Memory B cell (primary cell): ENCODE data around the gene PRDM16.

Source experiments
- ATAC-seq: fragments of 150-1000 bp; cut with Tn5 transposase; 2 replicates; pipeline ENCODE4 v1.10.0; 2021; ENCODE audit warnings: low read depth, mild to moderate bottlenecking, moderate library complexity
- DNase-seq, 2 donors: peaks; one replicate each; pipeline ENCODE4 v3.0.0; 2022; ENCODE audit warnings: low spot score in 2 of 2
- H3K27ac Mint-ChIP-seq: one replicate; pipeline ENCODE4 v1.8.0; 2022; ENCODE audit warnings: mild to moderate bottlenecking, moderate library complexity, mixed read lengths
- H3K27me3 Mint-ChIP-seq: one replicate; pipeline ENCODE4 v1.8.0; 2022; ENCODE audit warnings: mixed read lengths
- H3K36me3 Mint-ChIP-seq: one replicate; pipeline ENCODE4 v1.8.0; 2022; ENCODE audit warnings: mild to moderate bottlenecking, mixed read lengths
- H3K4me1 Mint-ChIP-seq: one replicate; pipeline ENCODE4 v1.8.0; 2022; ENCODE audit warnings: mixed read lengths
- H3K4me3 Mint-ChIP-seq: one replicate; pipeline ENCODE4 v1.8.0; 2022; ENCODE audit warnings: mild to moderate bottlenecking, moderate library complexity, mixed read lengths
- H3K9me3 Mint-ChIP-seq: one replicate; pipeline ENCODE4 v1.8.0; 2022; ENCODE audit warnings: mixed read lengths

Gene PRDM16

DNA sequence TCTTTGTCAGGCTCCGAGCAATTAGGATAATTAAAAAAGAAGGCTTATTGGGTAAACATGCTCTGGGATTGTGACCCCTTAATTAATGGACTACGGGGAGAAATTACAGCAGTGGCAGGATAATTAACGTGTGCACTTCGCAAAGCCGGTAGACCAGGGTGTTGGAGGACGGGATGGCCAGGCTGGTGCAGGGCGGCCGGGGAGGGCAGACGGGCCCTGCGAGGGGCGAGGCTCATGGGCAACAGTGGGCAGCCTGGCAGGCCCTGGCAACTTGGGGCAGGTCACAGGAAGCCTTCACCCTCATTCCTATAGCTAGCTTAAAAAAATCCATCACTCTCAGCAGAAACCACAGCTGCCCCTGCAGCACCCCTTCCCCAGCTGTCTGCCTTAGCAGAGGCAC is 199.3 kb downstream of the PRDM16 start:
- no peak overlapping the region for H3K4me3 Mint-ChIP-seq
- H3K27me3 Mint-ChIP-seq, result peaks cover 9% of the 10 kb centered on the region
- ATAC-seq (no peak), DNase-seq (no peak)
- peaks cover 12% of the 10 kb centered on the region for H3K9me3 Mint-ChIP-seq
- peaks cover 3% of the 10 kb centered on the region for H3K36me3 Mint-ChIP-seq
- H3K4me1 Mint-ChIP-seq, result no peaks in the 10 kb centered on the region
- H3K27ac Mint-ChIP-seq, result no peak overlapping the region

DNA sequence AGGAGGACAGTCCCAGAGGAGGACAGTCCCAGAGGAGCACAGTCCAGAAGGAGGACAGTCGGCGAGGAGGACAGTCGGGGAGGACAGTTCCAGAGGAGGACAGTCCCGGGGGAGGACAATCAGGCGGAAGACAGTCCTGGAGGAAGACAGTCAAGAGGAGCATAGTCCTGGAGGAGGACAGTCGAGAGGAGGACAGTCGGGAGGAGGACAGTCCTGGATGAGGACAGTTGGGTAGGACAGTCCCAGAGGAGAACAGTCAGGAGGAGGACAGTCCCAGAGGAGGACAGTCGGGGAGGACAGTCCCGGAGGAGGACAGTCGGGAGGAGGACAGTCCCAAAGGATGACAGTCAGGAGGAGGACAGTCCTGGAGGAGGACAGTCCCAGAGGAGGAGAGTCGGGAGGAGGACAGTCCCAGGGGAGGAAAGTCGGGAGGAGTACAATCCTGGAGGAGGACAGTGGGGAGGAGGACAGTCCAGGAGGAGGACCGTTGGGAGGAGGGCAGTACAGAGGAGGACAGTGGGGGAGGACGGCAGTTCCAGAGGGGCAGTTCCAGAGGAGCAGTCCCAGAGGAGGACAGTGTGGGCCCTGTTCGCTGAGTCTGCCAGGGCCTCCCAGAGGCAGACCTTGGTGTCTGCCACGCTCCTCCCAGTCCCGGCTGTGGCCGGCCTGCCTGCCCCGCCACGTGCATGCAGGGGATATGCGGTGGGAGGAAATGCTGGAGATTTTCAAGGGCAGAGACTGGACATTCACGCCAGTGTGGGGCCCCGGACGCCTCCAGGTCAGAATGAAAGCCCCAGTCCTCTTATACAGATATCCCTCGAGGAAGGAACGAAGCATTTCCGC is 201.6 kb downstream of the PRDM16 start:
- Mint-ChIP-seq H3K36me3 (peaks cover 3% of the 10 kb centered on the region), H3K4me1 (no peaks in the 10 kb centered on the region), H3K27me3 (peaks cover 2% of the 10 kb centered on the region), H3K27ac (no peak overlapping the region), H3K9me3 (peaks cover 12% of the 10 kb centered on the region), H3K4me3 (no peak overlapping the region)
- ATAC-seq (no peak), DNase-seq (no peak)

DNA sequence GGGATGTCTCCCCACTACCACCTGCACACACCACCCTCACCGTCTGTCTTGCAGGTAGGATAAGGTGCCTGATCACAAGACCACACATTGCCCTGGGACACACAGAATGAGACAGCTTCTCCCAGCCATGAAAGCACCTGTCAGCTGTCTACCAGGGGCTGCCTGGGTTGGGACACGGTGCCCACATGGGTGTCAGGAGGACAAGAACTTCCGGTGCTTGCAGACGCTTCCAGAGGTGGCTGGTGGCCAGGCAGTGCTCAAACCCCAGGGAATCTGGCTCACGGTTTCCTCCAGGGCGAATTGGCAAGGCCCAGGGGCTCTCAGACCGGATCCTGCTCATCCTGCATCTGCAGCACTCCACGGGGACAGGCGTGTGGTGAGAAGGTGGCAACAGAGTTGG is 202.9 kb downstream of the PRDM16 start:
- no peak for ATAC-seq
- Mint-ChIP-seq H3K4me1 (no peaks in the 10 kb centered on the region), H3K27ac (no peak overlapping the region), H3K36me3 (peaks cover 3% of the 10 kb centered on the region), H3K27me3 (peaks cover 2% of the 10 kb centered on the region), H3K9me3 (peaks cover 12% of the 10 kb centered on the region), H3K4me3 (no peak overlapping the region)
- DNase-seq, result no peak

DNA sequence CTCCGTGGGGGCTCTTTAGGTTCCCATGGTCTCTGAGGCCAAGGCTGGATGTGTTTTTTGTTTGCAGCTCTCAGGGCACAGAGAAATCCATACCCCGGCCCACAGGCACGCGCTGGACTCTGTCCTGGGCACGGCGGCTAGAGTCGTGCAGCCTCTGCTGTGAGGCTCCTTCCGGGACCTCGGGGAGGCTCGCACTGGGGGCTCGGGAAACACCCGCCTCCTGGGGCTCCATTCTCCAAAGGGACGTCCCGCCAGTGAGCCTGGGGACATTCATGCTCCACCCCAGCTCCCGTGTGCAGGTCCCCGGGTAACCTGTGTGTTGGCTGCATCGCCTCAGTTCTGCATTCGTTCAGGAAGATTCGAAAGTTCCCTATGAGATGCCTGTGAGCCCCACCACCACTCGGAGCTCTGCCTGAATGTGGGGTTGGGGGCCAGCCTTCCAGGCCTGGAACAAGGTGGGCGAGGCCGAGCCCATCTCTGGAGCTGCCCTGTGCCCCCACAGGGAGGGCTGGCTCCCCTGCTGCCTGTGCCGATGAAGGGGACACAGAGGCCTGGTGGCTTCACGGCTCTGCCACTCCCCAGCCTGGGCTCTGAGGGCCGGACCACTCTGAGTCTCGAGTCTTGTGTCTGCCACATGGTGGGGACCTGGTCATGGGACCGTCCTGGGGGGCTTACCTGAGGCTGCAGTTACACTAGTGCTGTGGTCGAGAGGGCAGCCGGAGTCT is 203.5 kb downstream of the PRDM16 start:
- no peak overlapping the region for H3K27ac Mint-ChIP-seq

DNA sequence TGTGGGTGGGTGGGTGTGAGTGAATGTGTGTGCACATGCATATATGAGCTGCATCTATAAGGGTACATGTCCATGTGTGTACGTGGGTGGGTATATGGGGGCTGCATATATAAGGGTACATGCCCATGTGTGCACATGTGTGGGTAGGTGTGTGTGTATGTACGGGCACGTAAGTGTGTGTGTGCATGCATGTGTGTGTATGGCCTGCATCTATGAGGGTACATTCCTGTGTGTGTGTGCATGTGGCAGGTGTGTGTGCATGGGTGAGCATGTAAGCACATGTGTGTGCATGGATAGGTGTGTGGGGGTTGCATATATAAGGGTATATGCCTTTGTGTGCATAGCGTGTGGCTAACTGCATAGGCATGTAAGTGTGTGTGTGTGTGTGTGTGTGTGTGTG is 204.4 kb downstream of the PRDM16 start:
- Mint-ChIP-seq H3K4me3 (no peak overlapping the region), H3K36me3 (peaks cover 3% of the 10 kb centered on the region), H3K27me3 (peaks cover 4% of the 10 kb centered on the region), H3K9me3 (peaks cover 10% of the 10 kb centered on the region), H3K4me1 (no peaks in the 10 kb centered on the region), H3K27ac (no peak overlapping the region)
- ATAC-seq (no peak), DNase-seq (no peak)

More for the DNA sequence above, 203.5 kb downstream of the PRDM16 start:
- no peak for ATAC-seq
- Mint-ChIP-seq H3K4me3 (no peak overlapping the region), H3K9me3 (peaks cover 10% of the 10 kb centered on the region), H3K4me1 (no peaks in the 10 kb centered on the region), H3K27me3 (peaks cover 2% of the 10 kb centered on the region), H3K36me3 (peaks cover 3% of the 10 kb centered on the region)
- DNase-seq, result no peak

DNA sequence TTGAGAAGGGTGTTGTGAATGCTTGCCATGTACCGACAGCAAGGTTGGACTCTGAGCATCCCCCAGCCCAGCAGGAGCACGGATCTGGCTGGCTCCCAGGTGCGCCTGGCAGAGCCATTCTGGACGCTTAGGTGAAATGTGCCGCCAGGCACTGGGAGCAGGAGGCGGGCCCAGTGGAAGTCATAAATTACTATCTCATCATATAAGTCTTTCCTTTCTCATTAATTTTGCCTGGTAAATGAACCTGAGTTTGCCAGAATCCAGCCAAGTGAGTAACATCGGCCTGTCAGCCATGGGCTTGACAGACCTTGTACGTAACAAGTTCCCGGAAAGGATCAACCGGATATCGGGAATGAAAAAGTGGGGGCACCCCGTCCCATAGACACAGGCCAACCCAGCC is 206.0 kb downstream of the PRDM16 start:
- no peak for DNase-seq
- peaks cover 1% of the 10 kb centered on the region for H3K9me3 Mint-ChIP-seq
- ATAC-seq, result no peak
- H3K4me3 Mint-ChIP-seq, result no peak overlapping the region
- H3K4me1 Mint-ChIP-seq, result no peaks in the 10 kb centered on the region
- H3K36me3 Mint-ChIP-seq, result no peaks in the 10 kb centered on the region
- peaks cover 1% of the 10 kb centered on the region for H3K27me3 Mint-ChIP-seq
- H3K27ac Mint-ChIP-seq, result no peak overlapping the region

DNA sequence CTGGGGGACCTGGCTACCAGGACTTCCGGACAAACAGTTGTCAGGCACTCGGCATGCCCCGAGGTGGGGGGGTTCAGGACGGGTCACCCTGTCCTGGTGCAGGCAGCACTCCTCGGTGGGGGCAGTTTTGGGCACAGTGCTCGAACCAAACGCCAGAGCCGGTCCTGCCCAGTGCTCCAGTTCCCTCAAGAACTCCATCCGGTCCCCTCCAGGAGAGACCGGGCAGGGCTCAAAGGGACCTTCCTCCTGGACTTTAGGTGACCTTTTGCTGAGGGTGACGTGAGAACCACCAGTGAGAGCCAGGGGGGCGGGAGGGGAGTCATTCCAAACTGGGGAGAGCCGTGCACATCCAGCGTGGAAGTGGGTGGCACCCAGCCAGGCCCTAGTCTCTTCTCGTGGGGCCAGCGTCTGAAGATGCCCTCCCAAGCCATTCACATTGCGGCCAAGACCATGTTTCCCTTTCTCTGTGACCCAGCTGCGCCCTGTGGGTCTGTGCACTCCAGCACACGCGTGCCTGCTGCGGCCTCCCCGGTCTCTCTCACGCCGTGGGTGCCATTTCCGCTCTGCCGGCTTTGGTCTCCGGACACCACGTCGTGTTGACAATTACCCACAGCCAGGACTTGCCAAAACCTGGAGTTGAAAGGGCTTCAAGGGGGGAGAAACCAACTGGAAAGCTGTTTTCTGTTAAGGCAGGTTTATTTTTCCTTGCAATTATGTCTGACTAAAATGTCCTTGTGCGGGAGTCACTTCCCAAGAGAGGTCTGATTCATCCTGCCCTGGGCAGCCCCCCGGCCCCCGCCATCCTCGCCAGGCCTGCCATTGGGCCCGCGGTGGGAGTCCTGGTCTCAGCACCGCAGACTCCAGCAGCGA is 206.7 kb downstream of the PRDM16 start:
- no peaks in the 10 kb centered on the region for H3K4me1 Mint-ChIP-seq
- no peak for DNase-seq
- no peak for ATAC-seq
- no peaks in the 10 kb centered on the region for H3K36me3 Mint-ChIP-seq
- no peak overlapping the region for H3K4me3 Mint-ChIP-seq
- no peaks in the 10 kb centered on the region for H3K9me3 Mint-ChIP-seq
- no peak overlapping the region for H3K27ac Mint-ChIP-seq
- H3K27me3 Mint-ChIP-seq, result peaks cover 1% of the 10 kb centered on the region

DNA sequence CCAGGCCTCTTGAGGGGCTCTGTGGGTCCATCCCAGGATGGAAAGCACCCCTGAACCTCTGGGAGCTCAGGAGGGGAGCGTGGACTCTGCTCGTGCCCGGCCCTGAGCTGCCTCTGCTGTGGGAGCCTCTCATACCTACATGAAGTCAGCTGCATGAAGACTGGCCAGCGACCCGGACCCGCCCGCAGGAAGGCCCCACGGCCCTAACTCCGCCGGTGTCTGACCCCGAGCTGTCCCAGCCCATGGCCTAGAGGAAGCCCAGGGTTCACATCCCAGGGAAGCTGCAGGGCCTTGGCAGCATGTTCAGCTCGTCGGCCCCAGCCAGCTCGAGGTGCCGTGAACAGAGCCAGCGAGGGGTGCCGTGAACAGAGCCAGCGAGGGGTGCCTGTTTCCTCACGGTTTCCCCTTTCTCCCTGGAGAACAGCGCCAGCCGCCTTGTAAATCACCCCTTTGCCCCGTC is 207.4 kb downstream of the PRDM16 start:
- Mint-ChIP-seq H3K27ac (no peak overlapping the region), H3K4me1 (no peaks in the 10 kb centered on the region), H3K9me3 (no peaks in the 10 kb centered on the region), H3K4me3 (no peak overlapping the region), H3K36me3 (no peaks in the 10 kb centered on the region), H3K27me3 (peaks cover 1% of the 10 kb centered on the region)
- ATAC-seq (no peak), DNase-seq (no peak)

DNA sequence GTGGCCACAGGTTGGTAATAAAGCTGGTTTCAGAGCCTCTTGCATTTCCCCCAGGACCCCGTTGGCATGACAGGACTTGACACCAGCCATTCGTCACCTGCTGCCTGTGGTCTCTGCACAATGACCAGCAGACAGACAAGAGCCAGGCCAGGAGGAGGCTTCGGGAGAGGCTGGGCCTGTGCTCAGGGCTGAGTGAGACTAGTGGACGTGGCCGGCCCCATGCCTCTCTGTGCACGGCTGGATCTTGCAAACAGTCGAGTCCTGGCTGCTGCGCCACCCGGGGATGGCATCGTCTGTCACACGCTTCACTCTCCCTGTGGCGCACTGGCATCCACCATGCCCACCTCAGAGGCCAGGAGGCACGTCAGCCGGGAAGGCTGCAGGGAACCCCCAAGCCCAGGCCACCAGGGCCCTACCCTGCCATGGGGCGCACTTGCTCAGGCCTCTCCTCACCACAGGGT is 208.0 kb downstream of the PRDM16 start:
- ATAC-seq (no peak), DNase-seq (no peak)
- Mint-ChIP-seq H3K27me3 (peaks cover 4% of the 10 kb centered on the region), H3K9me3 (no peaks in the 10 kb centered on the region), H3K27ac (no peak overlapping the region), H3K4me1 (peaks cover 2% of the 10 kb centered on the region), H3K36me3 (no peaks in the 10 kb centered on the region), H3K4me3 (no peak overlapping the region)

DNA sequence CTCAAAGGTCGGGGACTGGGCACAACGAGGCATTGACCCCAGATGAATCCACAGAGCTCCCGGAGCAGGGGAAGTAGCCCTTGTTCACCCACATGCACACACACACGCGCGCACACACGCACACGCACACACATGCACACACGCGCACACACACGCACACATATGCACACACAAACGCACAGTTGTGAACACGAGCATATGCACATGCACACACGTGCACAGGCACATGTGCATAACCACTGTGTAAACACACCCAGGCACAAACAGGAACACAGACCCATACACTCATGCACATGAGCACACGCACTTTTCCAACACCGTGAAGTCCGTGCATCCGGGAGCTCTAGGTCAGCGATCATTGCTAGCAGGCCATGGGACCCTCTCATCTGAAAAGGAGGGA is 208.6 kb downstream of the PRDM16 start:
- H3K36me3 Mint-ChIP-seq, result no peaks in the 10 kb centered on the region
- DNase-seq (no peak), ATAC-seq (no peak)
- H3K27me3 Mint-ChIP-seq, result peaks cover 4% of the 10 kb centered on the region
- no peaks in the 10 kb centered on the region for H3K9me3 Mint-ChIP-seq
- no peak overlapping the region for H3K4me3 Mint-ChIP-seq
- no peak overlapping the region for H3K27ac Mint-ChIP-seq
- peaks cover 2% of the 10 kb centered on the region for H3K4me1 Mint-ChIP-seq

DNA sequence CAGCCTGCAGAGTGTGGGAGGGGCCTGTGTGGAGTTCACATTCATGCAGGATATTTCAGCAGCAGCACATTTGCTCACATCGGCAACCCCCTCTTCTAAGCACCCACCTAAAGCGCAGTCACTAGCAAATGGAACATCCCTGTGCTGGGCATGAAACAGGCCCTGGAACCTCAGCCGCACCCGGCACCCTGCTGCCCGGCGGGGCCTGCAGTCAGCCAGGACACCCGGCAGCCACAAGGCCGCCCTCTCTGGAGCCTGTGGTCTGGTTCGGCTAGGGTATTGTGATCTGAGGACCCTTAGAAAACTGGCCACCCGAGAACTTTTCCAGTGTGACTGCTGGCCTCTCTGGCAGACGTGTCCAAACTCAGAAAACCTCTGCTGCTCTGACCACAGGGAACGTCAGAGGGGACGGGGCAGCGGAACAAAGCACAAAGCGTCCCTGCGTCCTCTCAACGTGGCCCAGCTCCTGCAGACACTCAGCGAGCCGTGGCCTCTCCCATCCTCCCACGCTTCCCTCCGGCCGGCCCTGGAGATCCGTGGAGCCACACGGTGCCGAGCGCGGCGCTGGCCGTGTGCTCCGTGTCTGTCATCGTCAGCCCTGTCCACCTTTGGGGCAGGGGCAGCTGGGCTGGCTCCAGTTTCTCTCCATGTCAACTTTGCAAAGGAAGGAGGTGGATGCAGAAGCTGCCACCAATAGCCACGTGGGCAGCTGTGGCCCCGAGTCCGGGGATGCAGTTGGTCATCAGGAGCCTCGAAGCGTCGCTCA is 209.6 kb downstream of the PRDM16 start:
- no peak overlapping the region for H3K4me3 Mint-ChIP-seq

DNA sequence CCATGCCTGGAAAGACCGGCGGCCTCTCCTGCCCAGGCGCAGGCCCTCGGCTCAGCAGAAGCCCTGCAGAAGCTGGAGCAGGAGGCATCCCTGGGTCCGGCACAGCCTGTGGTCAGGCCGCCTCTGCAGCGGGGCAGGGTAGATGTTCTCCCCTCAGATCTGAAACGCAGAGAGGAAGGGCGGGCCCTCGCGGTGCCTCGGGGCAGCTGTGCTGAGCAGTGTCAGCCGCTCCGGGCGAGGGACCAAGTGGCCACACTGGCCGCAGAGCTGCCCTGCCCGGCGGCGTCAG is 210.1 kb downstream of the PRDM16 start:
- Mint-ChIP-seq H3K27me3 (peaks cover 7% of the 10 kb centered on the region), H3K9me3 (no peaks in the 10 kb centered on the region), H3K36me3 (no peaks in the 10 kb centered on the region), H3K4me3 (no peak overlapping the region), H3K27ac (no peak overlapping the region), H3K4me1 (peaks cover 2% of the 10 kb centered on the region)
- DNase-seq, result no peak
- ATAC-seq, result no peak

More for the DNA sequence above, 209.6 kb downstream of the PRDM16 start:
- Mint-ChIP-seq H3K27me3 (peaks cover 7% of the 10 kb centered on the region), H3K27ac (no peak overlapping the region), H3K4me1 (peaks cover 2% of the 10 kb centered on the region), H3K9me3 (no peaks in the 10 kb centered on the region), H3K36me3 (no peaks in the 10 kb centered on the region)
- ATAC-seq, result no peak
- DNase-seq, result no peak

DNA sequence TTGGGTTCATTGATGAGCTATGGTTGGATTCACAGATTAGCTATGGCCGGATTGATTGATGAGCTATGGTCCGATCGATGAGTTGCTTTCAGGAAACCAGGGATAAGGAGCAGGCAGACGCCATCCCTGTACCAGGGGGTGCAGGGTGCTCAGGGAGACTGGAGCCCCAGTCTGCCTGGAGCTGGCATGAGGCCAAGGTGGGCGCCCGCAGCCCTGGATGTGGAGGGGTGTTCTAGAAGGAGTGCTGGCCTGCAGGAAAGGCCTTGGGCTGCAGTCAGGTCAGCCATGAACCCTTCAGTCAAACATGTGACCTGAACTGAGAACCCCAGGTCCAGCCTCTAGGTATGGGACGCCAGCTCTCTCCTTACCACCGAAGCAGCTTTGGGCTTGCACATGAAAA is 212.7 kb downstream of the PRDM16 start:
- ATAC-seq (no peak), DNase-seq (no peak)
- Mint-ChIP-seq H3K4me1 (peaks cover 2% of the 10 kb centered on the region), H3K27ac (no peak overlapping the region), H3K27me3 (peaks cover 7% of the 10 kb centered on the region), H3K4me3 (no peak overlapping the region), H3K36me3 (no peaks in the 10 kb centered on the region), H3K9me3 (no peaks in the 10 kb centered on the region)
